Adrenal gland (tissue), 12 donors: ENCODE results near the gene TLR6. TPM values are rescaled to one million over a fixed set of nuclear protein-coding genes. Genes with fewer than 3 reads are reported as not detected.

Source experiments
- DNase-seq, 7 donors: peaks; one replicate each; pipeline ENCODE4 v3.0.0-alpha.2; 2019 to 2020
- H3K27ac ChIP-seq, 5 donors: fragments of 200-600 bp; sonication (generic) in 4 of 5; 1 replicate in 3 of 5; 2 replicates in 2 of 5; pipeline versions ENCODE4 v1.5.1 to v1.8.0; 2016 to 2020; ENCODE audit warnings: mild to moderate bottlenecking in 1 of 5
- H3K27me3 ChIP-seq: fragments of 200-600 bp; 2 replicates; pipeline ENCODE4 v1.8.0; 2021
- H3K36me3 ChIP-seq, 2 donors: fragments of 200-600 bp; replicated peaks in 1 of 2; 1 replicate in 1 of 2; 2 replicates in 1 of 2; pipeline versions ENCODE4 v1.5.1 to v1.8.0; 2018 to 2022
- H3K4me1 ChIP-seq, 2 donors: fragments of 200-600 bp; replicated peaks in 1 of 2; 1 replicate in 1 of 2; 2 replicates in 1 of 2; pipeline versions ENCODE4 v1.5.1 to v1.8.0; 2018 to 2021
- H3K4me3 ChIP-seq, 4 donors: fragments of 200-600 bp; sonication (generic) in 3 of 4; one replicate each; pipeline ENCODE4 v1.5.1; 2016 to 2018
- H3K9me3 ChIP-seq, 3 donors: fragments of 200-600 bp; sonication (generic) in 1 of 3; replicated peaks in 1 of 3; 1 replicate in 2 of 3; 2 replicates in 1 of 3; pipeline versions ENCODE4 v1.5.1 to v1.8.0; 2016 to 2021
- CTCF ChIP-seq, 6 experiments: fragments of 450-650 bp in 4 of 6; fragments of 200-600 bp in 2 of 6; sonication (generic) in 1 of 6; IDR thresholded peaks; 1 replicate in 5 of 6; 2 replicates in 1 of 6; pipeline versions ENCODE4 v1.5.1 to v1.8.0; 2016 to 2021; ENCODE audit warnings: antibody characterized with exemption in 6 of 6, mild to moderate bottlenecking in 2 of 6, moderate library complexity in 1 of 6
- POLR2A ChIP-seq, 2 donors: fragments of 450-650 bp; IDR thresholded peaks; one replicate each; pipeline ENCODE4 v1.6.1; 2017; ENCODE audit warnings: antibody characterized with exemption in 2 of 2, mild to moderate bottlenecking in 2 of 2, moderate library complexity in 1 of 2
- WGBS, 4 donors: extraction: QIAGEN DNeasy Blood & Tissue Kit in 2 of 4; methylation state at CpG; one replicate each; pipeline versions ENCODE4 v1.1.5 to v1.1.7; 2013 to 2017; 5-methylcytosine and 5-hydroxymethylcytosine counted together
- intact Hi-C, 2 donors: fragments of 100-400 bp; cut with DNase I; formaldehyde crosslinking; loops; one replicate each; pipeline versions ENCODE4 v1.14.1 to v1.15.0; 2022 to 2023
- polyA plus RNA-seq, 3 donors: library from polyadenylated mRNA; stranded (reverse); fragments of 200-250 nt in 2 of 3; fragments of 350-450 nt in 1 of 3; fragmentation: Illumina TruSeq in 1 of 3; extraction: RNeasy Lipid Tissue Mini Kit (QIAGEN cat#74804) in 1 of 3; gene quantifications; one replicate each; pipeline ENCODE4 v1.2.3, GENCODE V29; 2013 to 2014
- total RNA-seq, 9 donors: library from RNA; depleted of rRNA in 4 of 9; stranded (reverse); fragments of >200 nt in 4 of 9; fragments of 120-200 nt in 1 of 9; fragmentation: NEBNext Ultra II Directional in 1 of 9; extraction: Animal tissue kit (Norgen Biotek cat#: 25700) in 1 of 9; gene quantifications; one replicate each; pipeline versions ENCODE4 v1.1.0 to v1.2.4, GENCODE V29; 2013 to 2023
- donor health status: healthy with polysubstance abuse.
- donor health status: Bipolar disorder and iron deficiency.
- donor health status: DM: yes; HTN: yes; CAD: no.
- donor health status: DM: no; HTN: no; CAD: no.
- donor health status: DM: no; HTN: no; CAD: no.
- donor health status: DM: yes; HTN: yes; CAD: no.

Gene TLR6
- total and polyA plus RNA-seq, 12 donors = 0.80 to 14.4 (median 5.4) TPM

GRCh38 chr4:38856046-38856445 lies 571 bp downstream of the TLR6 start:
- intact Hi-C loops = no loop called here
- TF ChIP-seq CTCF (IDR thresholded peaks at IDR 0.05) = peak in 1 of 6 experiments; percentile 3
- peak in 1 of 2 donors; percentile 17 for TF ChIP-seq POLR2A (IDR thresholded peaks at IDR 0.05)
- WGBS, 4 donors = 25 to 48% (median 38%) methylated on average over 4 of the region's 4 CpGs
- peaks cover 16% of the 10 kb centered on the region in 2 donors for H3K4me1 ChIP-seq
- peak in 2 of 7 donors; percentile 30 to 33 for DNase-seq
- no peaks in the 10 kb centered on the region for H3K27me3 ChIP-seq
- H3K36me3 ChIP-seq = no peaks in the 10 kb centered on the region
- peak overlapping the region in 3 of 5 donors; percentile 59 to 79 (median 77) for H3K27ac ChIP-seq
- peak overlapping the region in 1 of 4 donors; percentile 54 for H3K4me3 ChIP-seq
- H3K9me3 ChIP-seq = no peaks in the 10 kb centered on the region

- Histone ChIP-seq H3K27ac (peak overlapping the region in 1 of 5 donors; percentile 79), H3K4me3 (peak overlapping the region in 1 of 4 donors; percentile 54), H3K9me3 (no peaks in the 10 kb centered on the region), H3K27me3 (no peaks in the 10 kb centered on the region), H3K4me1 (peaks cover 16% of the 10 kb centered on the region in 2 donors), H3K36me3 (no peaks in the 10 kb centered on the region)
- intact Hi-C loops = no loop called here
- DNase-seq = no peak
- TF ChIP-seq CTCF (IDR thresholded peaks at IDR 0.05) (no peak), POLR2A (IDR thresholded peaks at IDR 0.05) (no peak)
- WGBS, 4 donors = 75 to 86% (median 80%) methylated on average over 5 of the region's 5 CpGs
Observed at GRCh38 chr4:38855466-38855865, 1.2 kb downstream of the TLR6 start.

GRCh38 chr4:38846015-38846414 lies 10.6 kb downstream of the TLR6 start:
- Histone ChIP-seq H3K27ac (no peak overlapping the region), H3K4me1 (no peaks in the 10 kb centered on the region), H3K36me3 (no peaks in the 10 kb centered on the region), H3K9me3 (no peaks in the 10 kb centered on the region), H3K4me3 (no peak overlapping the region), H3K27me3 (no peaks in the 10 kb centered on the region)
- TF ChIP-seq CTCF (IDR thresholded peaks at IDR 0.05) = no peak
- no peak for TF ChIP-seq POLR2A (IDR thresholded peaks at IDR 0.05)
- intact Hi-C loops = no loop called here
- DNase-seq = no peak
- 71 to 98% (median 89%) methylated on average over 3 of the region's 3 CpGs for WGBS, 4 donors

GRCh38 chr4:38842994-38843393 lies 13.6 kb downstream of the TLR6 start:
- no peak overlapping the region for H3K4me3 ChIP-seq
- no peaks in the 10 kb centered on the region for H3K27me3 ChIP-seq
- H3K4me1 ChIP-seq = no peaks in the 10 kb centered on the region
- no peaks in the 10 kb centered on the region for H3K36me3 ChIP-seq
- intact Hi-C loops = no loop called here
- WGBS, 4 donors = 83 to 99% (median 88%) methylated on average over 4 of the region's 4 CpGs
- TF ChIP-seq POLR2A (IDR thresholded peaks at IDR 0.05) (no peak), CTCF (IDR thresholded peaks at IDR 0.05) (no peak)
- no peak for DNase-seq
- H3K9me3 ChIP-seq = no peaks in the 10 kb centered on the region
- no peak overlapping the region for H3K27ac ChIP-seq
